ENCODE data around the gene ARL15.

ARL15 gene

GRCh38 chr5:54197018-54197417 lies 113.4 kb downstream of the ARL15 start:
- no peak for DNase-seq

- DNase-seq = no peak
These were observed 114.7 kb downstream of the ARL15 start for GRCh38 chr5:54195701-54196100.

GRCh38 chr5:54194318-54194717 lies 116.1 kb downstream of the ARL15 start:
- DNase-seq = no peak

- no peak for DNase-seq
These were observed 122.7 kb downstream of the ARL15 start for GRCh38 chr5:54187694-54188093.

GRCh38 chr5:54186912-54187445 lies 123.4 kb downstream of the ARL15 start:
- no peak for DNase-seq

DNA sequence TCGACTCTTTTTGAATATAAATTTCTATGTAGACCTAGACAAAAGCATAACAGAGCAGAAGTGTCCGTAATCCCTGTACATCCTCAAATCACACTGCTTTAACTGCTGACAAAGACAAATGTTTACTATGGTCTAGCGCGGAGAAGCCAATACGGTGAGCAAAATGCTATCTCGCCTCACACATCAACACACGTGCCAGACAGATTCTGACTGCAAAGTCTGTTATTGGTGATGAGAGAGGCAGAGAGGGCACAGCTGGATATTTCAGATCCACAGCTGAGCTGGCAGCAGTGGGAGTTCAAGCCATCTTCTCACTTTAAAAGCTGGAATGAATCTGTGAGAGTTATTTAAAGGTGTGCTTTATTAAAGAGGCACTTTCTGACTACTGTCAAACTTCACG lies 124.3 kb downstream of the ARL15 start:
- no peak for DNase-seq

DNA sequence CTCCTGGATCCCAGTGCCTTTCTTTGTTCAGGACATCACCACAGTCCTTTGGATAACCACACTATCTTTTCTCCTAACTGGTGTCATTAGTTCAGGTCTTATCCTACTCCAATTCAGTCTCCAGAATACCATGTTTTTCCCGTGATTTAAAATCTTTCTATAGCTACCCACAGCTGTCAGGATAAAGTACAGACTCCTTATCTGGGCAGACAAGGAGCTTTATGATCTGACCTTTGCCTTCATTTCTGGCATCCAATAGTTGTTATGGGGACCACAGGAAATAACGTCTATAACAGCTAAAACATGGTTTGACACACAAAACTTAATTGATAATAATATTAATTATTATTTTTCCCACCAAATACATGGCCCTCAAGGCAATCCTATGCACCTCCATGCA lies 125.6 kb downstream of the ARL15 start:
- no peak for DNase-seq

DNA sequence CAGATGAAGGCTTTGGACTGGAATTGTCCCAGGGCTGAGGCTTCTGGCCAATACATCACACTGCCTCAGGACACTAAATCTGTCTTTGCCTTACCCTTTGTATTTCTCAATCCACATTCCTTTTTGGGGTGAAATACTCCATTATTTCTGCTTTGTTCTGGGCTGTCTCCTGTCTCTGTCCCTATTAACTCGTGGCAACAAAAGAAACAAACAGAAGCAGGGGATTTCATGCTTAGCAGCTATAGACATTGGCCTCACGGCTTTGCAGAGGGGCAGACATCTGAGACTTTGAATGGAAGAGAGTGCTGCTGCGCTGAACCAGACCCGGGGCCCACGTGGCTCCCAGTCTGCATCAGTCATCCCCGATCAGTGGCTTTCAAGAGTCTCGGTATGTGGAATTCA lies 129.7 kb downstream of the ARL15 start:
- DNase-seq = no peak

DNA sequence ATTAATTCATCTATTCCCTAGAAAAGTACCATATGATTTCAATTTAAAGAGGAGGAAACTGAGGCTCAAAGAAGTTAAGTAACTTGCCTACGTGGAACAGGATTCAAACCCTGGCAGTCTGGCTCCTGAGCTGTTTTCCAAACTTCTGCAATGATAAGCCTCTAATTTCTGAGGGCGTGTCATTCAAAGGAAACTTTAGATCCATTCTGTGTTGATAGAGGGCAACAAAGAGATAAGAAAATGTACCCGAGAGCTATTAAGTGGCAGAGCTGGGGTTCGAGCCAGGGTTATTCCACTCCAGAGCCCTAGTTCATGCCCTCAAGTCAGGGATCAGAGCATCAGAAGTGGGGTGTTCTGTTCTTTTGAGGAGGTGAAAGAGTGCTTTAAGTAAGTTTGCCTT lies 131.4 kb downstream of the ARL15 start:
- DNase-seq = no peak

DNA sequence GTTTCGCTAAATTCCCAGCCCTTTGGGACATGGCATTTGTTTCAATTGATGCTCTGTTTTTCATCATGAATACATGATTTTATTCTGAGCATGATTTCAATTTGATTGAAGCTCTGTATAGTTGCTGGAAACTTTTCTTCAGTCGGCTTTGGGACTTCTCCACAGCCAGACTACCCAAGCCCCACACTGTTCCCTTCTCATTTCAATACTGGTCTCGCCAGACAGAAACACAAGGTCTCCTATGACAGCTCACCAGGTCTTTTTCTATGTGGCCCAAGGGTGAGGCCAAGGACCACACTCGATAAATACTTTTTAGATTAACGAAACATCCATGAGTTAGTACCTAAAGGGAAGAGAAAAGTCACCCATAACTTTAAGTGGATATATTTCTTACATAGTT lies 132.2 kb downstream of the ARL15 start:
- DNase-seq = no peak

GRCh38 chr5:54177058-54177457 lies 133.3 kb downstream of the ARL15 start:
- no peak for DNase-seq

- DNase-seq = no peak
These were observed 134.1 kb downstream of the ARL15 start for GRCh38 chr5:54176066-54176830.

GRCh38 chr5:54173251-54173650 lies 137.1 kb downstream of the ARL15 start:
- DNase-seq = no peak

GRCh38 chr5:54171645-54172384 lies 138.6 kb downstream of the ARL15 start:
- no peak for DNase-seq

GRCh38 chr5:54165687-54166086 lies 144.7 kb downstream of the ARL15 start:
- DNase-seq = no peak

GRCh38 chr5:54162184-54162583 lies 148.2 kb downstream of the ARL15 start:
- no peak for DNase-seq

DNA sequence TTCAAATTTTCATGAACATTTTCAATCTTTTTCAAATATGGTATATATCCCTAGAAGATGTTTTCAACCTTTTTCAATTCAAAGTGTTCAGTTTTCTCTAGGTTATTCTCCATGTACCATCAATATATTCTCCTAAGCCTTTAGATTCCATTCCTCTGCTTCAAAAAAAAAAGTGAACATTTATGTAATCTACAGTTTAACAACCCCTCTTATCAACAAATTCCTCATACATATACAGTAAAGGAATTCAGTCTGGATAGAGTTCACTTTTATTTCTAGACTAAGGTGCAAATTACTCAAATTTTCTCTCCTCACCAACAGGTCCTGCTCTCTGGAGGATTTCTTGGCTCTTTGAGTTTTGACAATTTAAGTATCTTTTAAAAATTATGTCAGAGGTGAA lies 150.0 kb downstream of the ARL15 start:
- no peak for DNase-seq

GRCh38 chr5:54159893-54160195 lies 150.5 kb downstream of the ARL15 start:
- no peak for DNase-seq

- DNase-seq = no peak
These were observed 151.1 kb downstream of the ARL15 start for GRCh38 chr5:54159153-54159892.

GRCh38 chr5:54156577-54156976 lies 153.8 kb downstream of the ARL15 start:
- no peak for DNase-seq

DNA sequence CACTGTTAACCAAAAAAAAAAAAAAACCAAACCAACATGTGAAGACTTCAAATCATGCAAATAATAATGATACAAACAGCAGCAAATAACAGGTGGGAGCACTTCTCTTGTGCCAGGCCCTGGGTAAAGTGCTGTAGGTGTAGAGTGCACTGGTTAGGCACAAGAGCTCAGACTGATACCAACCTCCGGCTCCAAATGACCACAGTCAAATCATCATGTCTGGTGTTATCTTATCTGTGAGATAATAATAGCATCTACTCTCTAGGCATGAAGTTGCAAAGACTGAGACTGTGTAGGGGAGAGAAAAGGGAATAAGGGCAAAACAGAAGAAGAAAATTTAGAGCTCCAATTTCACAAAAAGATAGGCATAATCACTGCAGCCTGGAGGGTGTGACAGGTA lies 159.5 kb downstream of the ARL15 start:
- DNase-seq = no peak

DNA sequence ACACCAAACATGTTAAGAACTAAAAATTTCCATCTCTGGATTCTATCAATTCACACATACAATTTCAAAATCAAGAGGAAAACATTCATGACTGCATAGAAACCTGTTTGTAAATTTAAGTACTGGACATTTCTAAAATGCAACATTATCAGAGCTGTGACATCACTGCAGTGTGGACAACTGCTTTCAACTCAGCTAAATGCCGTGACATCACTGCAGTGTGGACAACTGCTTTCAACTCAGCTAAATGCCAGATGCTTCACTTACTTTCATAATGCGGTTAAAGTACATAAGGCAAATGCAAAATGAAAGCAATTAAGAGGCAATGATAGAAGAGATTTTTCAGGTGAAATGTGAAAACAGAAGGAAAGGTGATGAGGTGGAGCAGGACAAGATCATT lies 161.5 kb downstream of the ARL15 start:
- no peak for DNase-seq

- no peak for DNase-seq
These were observed 162.1 kb downstream of the ARL15 start for GRCh38 chr5:54148067-54148845.

Measured in activated naive CD4-positive, alpha-beta T cell (primary cell).